ENCODE measurements around the gene CSRP1. TPM values are rescaled to one million over a fixed set of nuclear protein-coding genes. Genes with fewer than 3 reads are reported as not detected.
"Not testable (repeated sequence)": the region's sequence is repeated elsewhere in the genome, so short reads cannot be mapped to it uniquely, and the experiment has no call there.

The CSRP1 gene
- total RNA-seq, 6 experiments from 2014 or later: 54.9 to 158 (median 87.0) TPM

- TF ChIP-seq POLR2A (IDR thresholded peaks at IDR 0.05): no peak
- TF ChIP-seq CTCF (IDR thresholded peaks at IDR 0.05): no peak
- intact Hi-C loops (cut with DNase I): loop anchor here in 1 of 2 donors (5.0 kb wide), 1 partner anchor 36 kb away; no protein-coding TSS in a partner anchor
- no peak for DNase-seq
Measured at GRCh38 chr1:201481004-201481380, 25.9 kb downstream of the CSRP1 start.

GRCh38 chr1:201480231-201481003, 26.5 kb downstream of the CSRP1 start:
- TF ChIP-seq CTCF (IDR thresholded peaks at IDR 0.05) (no peak), POLR2A (IDR thresholded peaks at IDR 0.05) (no peak)

More at GRCh38 chr1:201481004-201481380, 25.9 kb downstream of the CSRP1 start:
- H3K36me3 ChIP-seq: peaks cover 0 to 27% (median 9%) of the 10 kb centered on the region in 4 donors
- WGBS (ENCODE audit: insufficient coverage, low coverage, low lambda C conversion rate, missing lambda C conversion rate): 2% methylated on average over 12 of the region's 17 CpGs
- H3K9me3 ChIP-seq: no peaks in the 10 kb centered on the region
- H3K27me3 ChIP-seq: no peaks in the 10 kb centered on the region
- H3K4me1 ChIP-seq: peaks cover 0 to 23% (median 9%) of the 10 kb centered on the region in 4 donors
- no peak for ATAC-seq
- no peak overlapping the region for H3K27ac ChIP-seq
- peak overlapping the region in 2 of 3 donors; percentile 43 to 46 for H3K4me3 ChIP-seq

GRCh38 chr1:201479201-201479730, 27.7 kb downstream of the CSRP1 start:
- no peaks in the 10 kb centered on the region for H3K27me3 ChIP-seq
- H3K36me3 ChIP-seq: peaks cover 0 to 9% (median 0%) of the 10 kb centered on the region in 4 donors
- no peaks in the 10 kb centered on the region for H3K9me3 ChIP-seq
- WGBS (ENCODE audit: insufficient coverage, low coverage, low lambda C conversion rate, missing lambda C conversion rate): 100% methylated on average over 1 of the region's 4 CpGs
- no peak for DNase-seq
- H3K27ac ChIP-seq: no peak overlapping the region
- no peak overlapping the region for H3K4me3 ChIP-seq
- H3K4me1 ChIP-seq: peaks cover 0 to 23% (median 9%) of the 10 kb centered on the region in 4 donors
- no peak for ATAC-seq
- intact Hi-C loops (cut with DNase I): no loop called here
- no peak for TF ChIP-seq POLR2A (IDR thresholded peaks at IDR 0.05)
- TF ChIP-seq CTCF (IDR thresholded peaks at IDR 0.05): no peak

More at GRCh38 chr1:201480231-201481003, 26.5 kb downstream of the CSRP1 start:
- WGBS (ENCODE audit: insufficient coverage, low coverage, low lambda C conversion rate, missing lambda C conversion rate): 8% methylated on average over 8 of the region's 37 CpGs
- H3K4me3 ChIP-seq: peak overlapping the region in 2 of 3 donors; percentile 43 to 46
- peaks cover 0 to 21% (median 7%) of the 10 kb centered on the region in 4 donors for H3K36me3 ChIP-seq
- no peaks in the 10 kb centered on the region for H3K9me3 ChIP-seq
- DNase-seq (peak; percentile 76 to 85 (median 82)), ATAC-seq (peak; percentile 74 to 81 (median 79))
- peaks cover 0 to 23% (median 9%) of the 10 kb centered on the region in 4 donors for H3K4me1 ChIP-seq
- intact Hi-C loops (cut with DNase I): loop anchor here in 1 of 2 donors (5.0 kb wide), 1 partner anchor 37 kb away; no protein-coding TSS in a partner anchor
- no peak overlapping the region for H3K27ac ChIP-seq
- no peaks in the 10 kb centered on the region for H3K27me3 ChIP-seq

GRCh38 chr1:201478666-201479065, 28.3 kb downstream of the CSRP1 start:
- DNase-seq; H3K36me3 ChIP-seq; H3K27ac ChIP-seq; H3K27me3 ChIP-seq; H3K9me3 ChIP-seq; H3K4me3 ChIP-seq; ATAC-seq; intact Hi-C loops (cut with DNase I): not testable (repeated sequence)
- 100% methylated on average over 2 of the region's 3 CpGs for WGBS (ENCODE audit: insufficient coverage, low coverage, low lambda C conversion rate, missing lambda C conversion rate)
- H3K4me1 ChIP-seq: peaks cover 0 to 23% (median 9%) of the 10 kb centered on the region in 4 donors

All from right lobe of liver (tissue), 6 donors.